Caco-2 (cell line): Measurements from ENCODE around the gene UCP2. TPM values are rescaled to one million over a fixed set of nuclear protein-coding genes. Genes with fewer than 3 reads are reported as not detected.

ENCODE experiments used
- BruUV-seq: library from RNA; stranded (reverse); fragments of 400-500 nt; replicated peaks from 2 replicates; lab custom pipeline; 2021; lab: Mats Ljungman, UMichigan
- CTCF ChIA-PET: fragments of 300-600 bp; sonication (Branson Sonifier 250); formaldehyde crosslinking; loops from one replicate; lab custom pipeline; 2022; ENCODE audit warnings: antibody characterized with exemption; lab: Charles Lee
- POLR2A ChIA-PET: fragments of 300-600 bp; sonication (Branson Sonifier 250); formaldehyde crosslinking; loops from one replicate; lab custom pipeline; 2022; ENCODE audit warnings: antibody characterized with exemption; lab: Charles Lee
- DNase-seq, 2 experiments: peaks; one replicate each; pipeline versions ENCODE4 v3.0.0 to v3.0.0-alpha.2; 2020 to 2022
- H3K27me3 ChIP-seq: replicated peaks from 2 replicates; pipeline ENCODE4 v1.6.0; 2011; ENCODE audit warnings: low read length; ENCODE audit not compliant: control insufficient read depth, insufficient read depth
- H3K36me3 ChIP-seq: 2 replicates; pipeline ENCODE4 v1.5.1; 2011; ENCODE audit warnings: low read length; ENCODE audit not compliant: control insufficient read depth, insufficient read depth
- H3K4me1 ChIP-seq: fragments of 250-450 bp; sonication (Bioruptor Pico); 2 replicates; pipeline ENCODE4 v1.5.1; 2020; ENCODE audit warnings: mild to moderate bottlenecking
- H3K4me3 ChIP-seq: 2 replicates; pipeline ENCODE4 v1.5.1; 2011; ENCODE audit warnings: low read depth, mild to moderate bottlenecking, control low read depth, low read length
- H3K9me3 ChIP-seq: fragments of 250-450 bp; sonication (Bioruptor Pico); 2 replicates; pipeline ENCODE4 v1.5.1; 2020; ENCODE audit warnings: mild to moderate bottlenecking, moderate library complexity
- H3K27ac Mint-ChIP-seq: one replicate; pipeline ENCODE4 v1.8.0; 2022; ENCODE audit warnings: mixed read lengths; ENCODE audit not compliant: unreplicated experiment
- H3K27me3 Mint-ChIP-seq: one replicate; pipeline ENCODE4 v1.8.0; 2022; ENCODE audit warnings: mixed read lengths; ENCODE audit not compliant: insufficient read depth, unreplicated experiment
- H3K36me3 Mint-ChIP-seq: one replicate; pipeline ENCODE4 v1.8.0; 2022; ENCODE audit warnings: mild to moderate bottlenecking, mixed read lengths; ENCODE audit not compliant: insufficient read depth, unreplicated experiment
- H3K4me1 Mint-ChIP-seq: one replicate; pipeline ENCODE4 v1.8.0; 2022; ENCODE audit warnings: low read depth, mixed read lengths; ENCODE audit not compliant: unreplicated experiment
- H3K4me3 Mint-ChIP-seq: one replicate; pipeline ENCODE4 v1.8.0; 2022; ENCODE audit warnings: mild to moderate bottlenecking, moderate library complexity, mixed read lengths; ENCODE audit not compliant: unreplicated experiment
- H3K9me3 Mint-ChIP-seq: one replicate; pipeline ENCODE4 v1.8.0; 2022; ENCODE audit warnings: mixed read lengths; ENCODE audit not compliant: unreplicated experiment
- CTCF ChIP-seq, 2 experiments: fragments of 200-600 bp in 1 of 2; IDR thresholded peaks; 1 replicate in 1 of 2; 2 replicates in 1 of 2; pipeline versions ENCODE4 v1.5.1 to v1.8.0; 2011 to 2022; ENCODE audit warnings: antibody characterized with exemption in 1 of 2, control low read depth in 1 of 2, inconsistent platforms in 1 of 2, low read depth in 1 of 2, low read length in 1 of 2, mild to moderate bottlenecking in 1 of 2, moderate library complexity in 1 of 2; ENCODE audit not compliant: insufficient read depth in 1 of 2, severe bottlenecking in 1 of 2, unreplicated experiment in 1 of 2
- intact Hi-C: fragments of 100-400 bp; cut with micrococcal nuclease; formaldehyde crosslinking; loops from one replicate; pipeline ENCODE4 v1.10.0; 2022; ENCODE audit not compliant: unreplicated experiment
- total RNA-seq: library from RNA; stranded (reverse); gene quantifications from 2 replicates; pipeline ENCODE4 v1.2.3, GENCODE V29; 2022

The UCP2 gene
- total RNA-seq, 1 experiment from 2014 or later = 144 TPM

GRCh38 chr11:74022546-74022945, 39.9 kb upstream of the UCP2 start:
- Histone ChIP-seq H3K36me3 (no peaks in the 10 kb centered on the region), H3K27me3 (no peaks in the 10 kb centered on the region), H3K4me1 (peaks cover 33% of the 10 kb centered on the region), H3K9me3 (no peaks in the 10 kb centered on the region), H3K4me3 (no peak overlapping the region)
- CTCF ChIA-PET = no interaction called here
- Mint-ChIP-seq H3K4me3 (no peak overlapping the region), H3K9me3 (no peaks in the 10 kb centered on the region), H3K27me3 (no peaks in the 10 kb centered on the region), H3K4me1 (peaks cover 10% of the 10 kb centered on the region), H3K36me3 (no peaks in the 10 kb centered on the region), H3K27ac (no peak overlapping the region)
- no peak for DNase-seq
- BruUV-seq = no TSS peak
- TF ChIP-seq CTCF (IDR thresholded peaks at IDR 0.05; ENCODE audit: insufficient read depth in 1 of 2, low read depth in 1 of 2, low read length in 1 of 2, severe bottlenecking in 1 of 2, unreplicated experiment in 1 of 2) = no peak
- POLR2A ChIA-PET = no interaction called here
- intact Hi-C loops = no loop called here

- Mint-ChIP-seq H3K4me1 (peaks cover 10% of the 10 kb centered on the region), H3K4me3 (no peak overlapping the region), H3K9me3 (no peaks in the 10 kb centered on the region), H3K27me3 (no peaks in the 10 kb centered on the region), H3K36me3 (no peaks in the 10 kb centered on the region), H3K27ac (no peak overlapping the region)
- BruUV-seq = no TSS peak
- no peak overlapping the region for H3K4me3 ChIP-seq
- POLR2A ChIA-PET = no interaction called here
- no peak for TF ChIP-seq CTCF (IDR thresholded peaks at IDR 0.05; ENCODE audit: insufficient read depth in 1 of 2, low read depth in 1 of 2, low read length in 1 of 2, severe bottlenecking in 1 of 2, unreplicated experiment in 1 of 2)
- no peaks in the 10 kb centered on the region for H3K36me3 ChIP-seq
- intact Hi-C loops = no loop called here
- DNase-seq = no peak
- H3K9me3 ChIP-seq = no peaks in the 10 kb centered on the region
- peaks cover 33% of the 10 kb centered on the region for H3K4me1 ChIP-seq
- CTCF ChIA-PET = no interaction called here
- no peaks in the 10 kb centered on the region for H3K27me3 ChIP-seq
These were observed 39.4 kb upstream of the UCP2 start for GRCh38 chr11:74021998-74022397.

- peaks cover 10% of the 10 kb centered on the region for H3K4me1 Mint-ChIP-seq
- H3K27me3 Mint-ChIP-seq = no peaks in the 10 kb centered on the region
- Histone ChIP-seq H3K4me3 (no peak overlapping the region), H3K9me3 (no peaks in the 10 kb centered on the region), H3K27me3 (no peaks in the 10 kb centered on the region), H3K4me1 (peaks cover 33% of the 10 kb centered on the region), H3K36me3 (no peaks in the 10 kb centered on the region)
- H3K36me3 Mint-ChIP-seq = peaks cover 5% of the 10 kb centered on the region
- ChIA-PET CTCF (no interaction called here), POLR2A (no interaction called here)
- H3K27ac Mint-ChIP-seq = no peak overlapping the region
- no peak overlapping the region for H3K4me3 Mint-ChIP-seq
- BruUV-seq = no TSS peak
- H3K9me3 Mint-ChIP-seq = no peaks in the 10 kb centered on the region
- intact Hi-C loops = no loop called here
- no peak for TF ChIP-seq CTCF (IDR thresholded peaks at IDR 0.05; ENCODE audit: insufficient read depth in 1 of 2, low read depth in 1 of 2, low read length in 1 of 2, severe bottlenecking in 1 of 2, unreplicated experiment in 1 of 2)
- no peak for DNase-seq
These were observed 37.9 kb upstream of the UCP2 start for GRCh38 chr11:74020539-74020938.
